ENCODE results near the gene CIAO2A. TPM values are rescaled to one million over a fixed set of nuclear protein-coding genes. Genes with fewer than 3 reads are reported as not detected.
"Not testable (repeated sequence)": the region's sequence is repeated elsewhere in the genome, so short reads cannot be mapped to it uniquely, and the experiment has no call there.

CIAO2A gene, protein sequence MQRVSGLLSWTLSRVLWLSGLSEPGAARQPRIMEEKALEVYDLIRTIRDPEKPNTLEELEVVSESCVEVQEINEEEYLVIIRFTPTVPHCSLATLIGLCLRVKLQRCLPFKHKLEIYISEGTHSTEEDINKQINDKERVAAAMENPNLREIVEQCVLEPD
- total RNA-seq, result 54.2 and 84.7 TPM in 2 replicates

- peak; percentile 99 for DNase-seq (ENCODE audit: low read depth)
These were observed at the start of gene CIAO2A for GRCh38 chr15:64093627-64094417. CIAO2A (minus strand) TSS chr15:64093838; CDS start chr15:64093768, 70 bp downstream.

DNA sequence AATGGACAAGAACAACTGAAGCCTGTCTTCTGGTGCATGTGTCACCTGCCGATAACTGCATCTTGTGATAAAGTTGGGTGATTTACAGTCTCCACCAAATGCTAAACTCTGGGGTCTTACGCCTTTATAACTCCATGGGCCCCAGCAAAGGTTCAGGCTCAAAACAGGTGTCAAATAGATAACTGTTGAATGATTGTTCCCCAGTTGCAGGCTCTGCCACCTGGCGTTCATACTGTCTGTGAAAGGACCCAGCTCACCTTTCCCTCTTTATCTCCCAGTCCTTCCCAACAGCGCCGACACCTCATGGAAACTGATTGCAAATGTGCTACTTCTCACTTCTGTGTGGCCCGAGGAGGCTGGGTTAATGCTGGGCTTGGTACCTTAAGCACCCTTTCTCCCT, 49.6 kb upstream of the CIAO2A start:
- DNase-seq (ENCODE audit: low read depth), result no peak

GRCh38 chr15:64141798-64142512, 48.3 kb upstream of the CIAO2A start:
- DNase-seq (ENCODE audit: low read depth), result no peak

DNA sequence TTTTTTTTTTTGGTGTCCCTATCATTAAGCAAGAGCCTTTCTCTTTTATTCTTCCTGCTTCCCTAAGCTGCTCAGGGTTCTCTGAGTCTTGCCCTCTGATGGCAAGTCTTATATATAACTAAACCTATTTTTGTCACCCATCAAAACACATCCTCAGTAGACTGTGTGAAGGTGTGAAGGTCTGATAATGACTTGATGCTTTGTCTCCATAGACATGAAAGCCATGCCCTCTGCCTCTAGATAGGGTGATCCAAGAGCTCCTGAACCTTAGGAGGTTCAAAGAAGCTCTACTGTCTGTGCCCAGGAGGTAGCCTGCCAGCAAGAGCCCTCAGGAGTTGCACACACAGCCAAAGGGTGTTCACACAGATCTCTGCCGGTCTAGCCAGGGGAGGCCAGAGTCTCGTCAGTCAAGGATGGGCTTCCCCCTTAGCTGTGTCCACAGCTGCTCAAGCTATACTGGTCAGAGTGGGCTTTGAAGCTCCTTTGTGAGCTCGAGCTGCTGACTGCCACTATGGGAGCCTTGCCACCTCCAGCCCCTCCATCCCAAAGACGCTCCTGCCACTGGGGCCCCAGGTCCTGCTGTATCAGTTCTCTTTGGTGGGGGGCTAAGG, 44.8 kb upstream of the CIAO2A start:
- DNase-seq (ENCODE audit: low read depth), result no peak

GRCh38 chr15:64137226-64137833, 43.7 kb upstream of the CIAO2A start:
- no peak for DNase-seq (ENCODE audit: low read depth)

DNA sequence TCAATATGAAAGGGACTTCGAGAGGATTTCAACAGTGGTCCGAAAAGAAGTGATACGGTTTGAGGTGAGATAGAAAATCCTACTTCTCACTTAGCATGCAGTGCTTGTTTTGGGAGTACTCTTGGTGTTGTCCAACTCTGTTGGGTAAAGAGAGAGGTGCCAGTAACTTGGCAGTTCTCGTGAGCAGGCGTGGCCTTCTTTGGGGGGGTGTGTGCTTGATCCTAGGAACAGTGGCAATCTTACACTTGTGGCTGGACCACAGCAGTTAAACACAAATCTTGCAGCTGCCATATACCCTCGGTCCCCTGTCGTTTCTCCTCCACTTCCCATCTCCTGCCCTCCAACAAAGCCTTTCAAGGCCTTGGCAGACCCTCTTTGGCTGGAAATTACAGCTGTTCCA, 42.7 kb upstream of the CIAO2A start:
- no peak for DNase-seq (ENCODE audit: low read depth)

GRCh38 chr15:64134345-64134829, 40.7 kb upstream of the CIAO2A start:
- no peak for DNase-seq (ENCODE audit: low read depth)

- no peak for DNase-seq (ENCODE audit: low read depth)
These were observed 40.1 kb upstream of the CIAO2A start for GRCh38 chr15:64133623-64134344.

GRCh38 chr15:64132217-64132616, 38.6 kb upstream of the CIAO2A start:
- no peak for DNase-seq (ENCODE audit: low read depth)

DNA sequence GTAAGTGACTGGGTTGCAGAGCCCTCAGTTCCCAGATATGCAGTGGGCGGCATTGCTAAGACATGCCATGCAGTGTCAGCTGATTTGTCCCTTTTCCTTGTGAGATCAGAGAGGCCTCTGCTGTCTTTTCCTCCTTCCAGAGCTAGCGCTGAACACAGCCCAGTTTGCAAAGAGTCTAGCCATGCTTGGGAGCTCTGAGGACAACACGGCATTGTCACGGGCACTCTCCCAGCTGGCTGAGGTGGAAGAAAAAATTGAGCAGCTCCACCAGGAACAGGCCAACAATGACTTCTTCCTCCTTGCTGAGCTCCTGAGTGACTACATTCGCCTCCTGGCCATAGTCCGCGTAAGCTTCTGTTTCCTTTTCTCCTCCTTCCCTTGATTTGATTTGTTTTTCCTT, 37.9 kb upstream of the CIAO2A start:
- DNase-seq (ENCODE audit: low read depth), result no peak

- DNase-seq (ENCODE audit: low read depth), result no peak
These were observed 36.5 kb upstream of the CIAO2A start for GRCh38 chr15:64130159-64130558.

DNA sequence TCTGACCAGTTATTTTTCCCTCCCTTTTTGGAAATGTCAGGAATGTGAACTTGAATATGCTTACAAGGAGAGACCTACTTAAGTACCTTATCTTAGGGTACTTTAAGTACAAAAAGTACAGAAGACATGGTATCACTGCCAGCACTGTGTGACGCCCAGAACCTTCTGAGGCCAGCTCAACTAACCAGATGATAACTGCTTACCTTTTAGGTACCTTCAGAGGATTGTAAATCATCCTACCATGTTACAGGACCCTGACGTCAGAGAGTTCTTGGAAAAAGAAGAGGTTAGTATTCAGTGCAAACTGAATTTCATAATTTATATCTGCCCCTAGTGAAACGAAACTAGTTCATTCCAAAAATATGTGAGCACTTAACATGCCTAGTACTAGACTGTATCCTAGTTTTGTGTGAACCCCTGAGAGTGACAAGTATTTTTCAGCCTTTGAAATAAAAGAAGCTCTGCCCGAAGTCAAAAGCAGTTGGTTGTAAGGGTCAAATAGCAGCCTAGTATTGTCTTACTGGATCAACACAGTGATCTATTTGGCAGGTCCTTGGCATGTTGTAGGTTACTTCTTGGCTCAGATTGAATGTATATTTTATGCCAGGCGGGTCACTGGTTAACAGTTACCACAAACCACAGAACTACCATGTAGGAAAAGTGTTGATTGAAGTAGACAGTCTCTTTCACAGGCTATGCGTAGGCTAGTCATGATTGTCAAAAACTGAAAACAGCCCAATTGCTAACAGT, 34.1 kb upstream of the CIAO2A start:
- DNase-seq (ENCODE audit: low read depth), result no peak

DNA sequence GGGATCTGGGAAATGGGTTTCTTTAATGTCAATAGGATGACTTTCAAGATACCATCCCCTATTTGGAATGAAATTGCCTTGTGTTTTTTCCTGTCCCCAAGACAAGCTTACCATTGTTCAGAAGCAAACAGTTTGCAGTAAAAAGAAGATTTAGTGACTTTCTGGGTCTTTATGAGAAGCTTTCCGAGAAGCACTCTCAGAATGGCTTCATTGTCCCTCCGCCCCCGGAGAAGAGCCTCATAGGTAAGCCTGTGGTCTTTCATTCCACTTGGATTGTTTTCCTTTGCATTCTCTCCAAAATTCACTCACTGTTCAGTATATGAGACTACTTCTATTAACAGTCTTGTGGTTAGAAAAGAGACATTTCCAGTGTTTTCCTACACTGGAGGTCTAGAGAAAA, 32.3 kb upstream of the CIAO2A start:
- DNase-seq (ENCODE audit: low read depth), result no peak

DNA sequence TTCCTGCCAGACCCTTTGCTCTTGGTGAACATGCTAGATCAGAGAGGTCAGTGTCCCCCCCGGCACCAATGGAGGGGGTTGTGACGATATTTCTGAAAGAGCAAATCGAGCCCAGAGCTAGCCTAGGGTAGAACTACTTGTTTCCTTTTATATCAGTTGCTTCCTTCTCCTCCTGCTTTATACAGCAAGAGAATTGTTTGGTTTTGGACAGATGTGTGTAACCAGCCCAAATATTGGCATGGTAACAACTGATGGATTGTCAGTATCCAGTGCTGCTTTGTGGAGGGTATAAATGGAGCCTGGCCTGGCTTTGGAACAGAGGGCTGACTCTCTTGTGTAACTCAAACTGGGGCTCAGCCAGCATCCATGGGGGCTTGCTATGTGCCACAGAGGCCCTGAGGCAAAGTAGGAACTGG, 29.3 kb upstream of the CIAO2A start:
- no peak for DNase-seq (ENCODE audit: low read depth)

GRCh38 chr15:64122444-64122843, 28.8 kb upstream of the CIAO2A start:
- no peak for DNase-seq (ENCODE audit: low read depth)

DNA sequence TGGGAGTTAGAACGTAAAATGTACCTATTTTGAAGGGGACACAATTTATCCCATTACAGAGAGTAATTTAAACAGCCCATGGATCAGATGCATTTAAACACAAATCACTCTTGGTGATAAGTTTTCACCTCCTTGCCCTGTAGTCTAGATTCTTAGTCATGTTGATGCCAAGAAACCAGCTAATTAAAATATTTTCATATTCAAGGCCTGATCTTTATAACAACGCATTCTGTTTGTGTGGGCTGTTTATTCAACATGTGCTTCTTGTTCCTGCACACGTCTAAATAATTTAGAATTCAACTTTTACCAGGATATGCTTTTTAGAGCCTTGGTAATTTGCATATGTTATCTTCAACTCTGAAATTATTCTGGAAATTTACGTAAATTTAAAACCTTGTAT, 28.0 kb upstream of the CIAO2A start:
- DNase-seq (ENCODE audit: low read depth), result no peak

DNA sequence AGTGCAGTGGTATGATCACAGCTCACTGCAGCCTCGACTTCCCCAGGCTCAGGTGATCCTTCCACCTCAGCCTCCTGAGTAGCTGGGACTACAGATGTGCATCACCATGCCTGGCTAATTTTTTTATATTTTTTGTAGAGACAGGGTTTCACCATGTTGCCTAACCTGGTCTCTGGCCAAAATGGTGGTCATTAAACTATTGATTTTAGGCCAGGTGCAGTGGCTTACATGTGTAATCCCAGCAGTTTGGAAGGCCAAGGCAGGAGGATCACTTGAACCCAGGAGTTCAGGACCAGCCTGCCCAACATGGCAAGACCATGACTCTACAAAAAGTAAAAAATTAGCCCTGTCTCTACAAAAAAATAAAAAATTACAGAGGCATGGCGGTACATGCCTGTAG, 26.7 kb upstream of the CIAO2A start:
- DNase-seq (ENCODE audit: low read depth), result not testable (repeated sequence)

- no peak for DNase-seq (ENCODE audit: low read depth)
These were observed 24.3 kb upstream of the CIAO2A start for GRCh38 chr15:64117759-64118487.

DNA sequence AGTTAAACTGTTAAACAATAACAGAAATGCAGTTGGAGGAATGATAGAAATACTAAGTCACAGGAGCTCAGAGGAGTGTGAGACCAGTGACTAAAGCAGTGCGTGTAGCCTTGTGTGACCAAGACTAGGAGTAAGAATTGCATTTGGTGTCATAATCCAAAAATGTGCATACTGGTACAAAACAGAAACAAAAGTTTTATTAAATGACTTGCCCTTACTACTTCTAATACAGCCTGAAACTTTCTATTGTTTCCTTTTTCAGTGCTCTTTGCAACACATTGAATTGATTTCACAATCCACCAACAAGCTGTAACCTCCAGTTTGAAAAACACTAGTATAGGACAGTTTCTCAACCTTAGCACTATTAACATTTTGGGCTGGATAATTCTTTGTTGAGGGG, 19.3 kb upstream of the CIAO2A start:
- DNase-seq (ENCODE audit: low read depth), result peak; percentile 88
